Activated CD4-positive, alpha-beta T cell treated with anti-CD3 and anti-CD28 coated beads, Interleukin-2, amount 50 U/mL, for 24 hours (primary cell): ENCODE results near the gene CGB5.
"Not testable (repeated sequence)": the region's sequence is repeated elsewhere in the genome, so short reads cannot be mapped to it uniquely, and the experiment has no call there.

Experiments used
- DNase-seq, 2 donors: peaks; one replicate each; pipeline ENCODE4 v3.0.0-alpha.2; 2020; ENCODE audit warnings: low read depth in 1 of 2, low spot score in 1 of 2

The CGB5 gene

DNA sequence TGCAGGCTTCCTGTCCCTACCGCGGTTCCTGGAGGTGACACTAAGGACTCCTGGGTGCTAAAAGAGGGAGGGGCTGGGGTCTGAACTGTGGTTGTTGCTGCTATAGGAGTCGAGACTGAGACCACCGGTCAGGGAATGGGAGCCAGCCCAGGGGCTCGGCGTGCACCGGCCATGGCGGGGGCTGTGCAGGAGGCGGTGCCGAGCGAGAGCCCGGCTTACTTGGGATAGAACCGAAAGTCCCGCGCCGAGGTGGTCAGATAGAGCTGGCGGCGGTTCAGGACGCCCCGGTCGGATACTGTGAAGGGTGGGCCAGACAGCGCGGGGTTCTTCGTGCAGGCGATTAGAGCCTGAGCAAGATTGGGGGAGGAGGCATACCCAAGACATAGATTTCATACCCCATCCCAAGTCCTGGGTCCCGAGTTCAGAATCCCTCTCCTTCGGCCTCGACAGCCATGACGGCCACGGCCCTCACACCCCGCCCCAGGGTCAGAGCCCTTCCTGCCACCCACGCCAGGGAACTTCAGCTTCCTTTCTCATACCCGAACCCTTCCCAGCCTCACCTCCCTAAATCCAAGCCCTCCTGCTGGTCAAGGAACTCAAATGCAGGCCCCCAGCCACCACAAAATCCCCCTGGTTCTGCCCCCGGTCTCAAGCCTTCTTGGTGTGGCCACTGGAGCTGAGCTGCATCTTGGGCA lies 13.4 kb downstream of the CGB5 start:
- not testable (repeated sequence) for DNase-seq

DNA sequence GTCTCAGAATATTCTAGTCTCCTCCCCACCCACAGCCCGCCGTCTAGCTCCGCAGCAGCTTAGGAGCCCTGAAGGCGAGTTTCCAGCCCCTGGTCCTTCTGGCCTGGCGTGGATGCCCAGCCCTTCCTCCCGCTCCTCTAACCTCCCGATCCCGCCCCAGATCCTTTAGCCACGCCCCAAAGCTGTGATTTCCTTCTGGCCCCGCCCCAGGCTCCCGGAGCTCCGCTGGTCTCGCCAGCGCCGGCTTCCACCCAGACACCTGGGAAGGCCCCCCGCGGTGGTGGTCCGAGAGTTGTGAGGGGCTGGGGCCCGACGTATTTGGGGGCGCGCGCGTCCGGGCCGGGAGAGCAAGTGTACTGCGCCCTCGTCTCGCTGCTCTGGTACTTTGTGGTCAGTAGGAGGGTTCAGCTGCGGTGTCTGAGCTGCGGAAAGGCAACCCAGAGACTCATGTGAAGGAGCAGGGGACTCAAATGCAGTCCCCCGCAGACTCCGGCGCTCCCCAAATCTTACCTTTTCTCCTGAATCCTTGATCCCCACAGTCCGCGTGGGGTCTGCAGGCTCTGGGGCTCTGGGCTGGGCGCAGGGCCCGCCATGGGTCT lies 14.1 kb downstream of the CGB5 start, which contains the start of gene CGB7:
Gene CGB7, minus strand, starts transcription at position 114 of the 599 bp plus-strand sequence. CDS start 2,374 bp downstream, outside the sequence.
- DNase-seq = peak in 1 of 2 donors; percentile 27

DNA sequence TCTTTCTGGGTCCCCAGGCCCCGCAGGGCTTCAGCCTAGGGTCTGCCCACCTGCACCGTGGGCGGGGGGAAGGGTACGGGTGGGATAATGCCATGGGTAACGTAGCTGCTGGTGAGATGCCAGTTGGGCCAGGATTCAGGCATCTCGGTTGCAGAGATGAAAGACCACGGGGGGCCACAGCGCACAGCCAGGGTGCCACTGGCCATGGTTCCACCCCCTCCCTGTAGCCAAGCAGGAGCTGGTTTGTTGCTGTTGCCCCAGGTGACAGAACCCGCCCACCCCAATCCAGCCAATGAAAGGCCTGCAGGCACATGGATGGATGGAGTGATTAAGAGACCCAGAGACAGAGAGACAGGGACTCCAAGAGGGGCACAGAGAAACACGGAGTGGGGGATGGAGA lies 14.9 kb downstream of the CGB5 start:
- DNase-seq = no peak

DNA sequence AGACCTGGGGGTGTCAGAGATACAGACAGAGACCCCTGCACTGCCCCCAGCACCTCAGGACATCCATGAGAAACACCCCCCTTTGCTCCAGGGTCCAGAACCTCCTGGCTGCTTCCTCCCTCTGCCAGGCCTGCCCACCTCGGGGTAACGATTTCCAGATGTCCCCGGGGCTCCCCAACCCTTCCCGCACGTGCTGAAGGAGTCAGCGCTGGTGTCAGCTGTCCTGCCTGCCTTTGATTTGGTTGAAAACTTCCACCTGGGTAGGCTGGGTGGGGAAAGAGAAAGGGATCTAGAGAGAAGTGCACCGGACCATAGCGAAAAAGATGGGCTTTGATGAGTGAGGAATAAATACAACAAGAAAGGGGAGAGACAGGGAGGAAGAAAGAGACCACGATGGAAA lies 15.4 kb downstream of the CGB5 start:
- DNase-seq = no peak

DNA sequence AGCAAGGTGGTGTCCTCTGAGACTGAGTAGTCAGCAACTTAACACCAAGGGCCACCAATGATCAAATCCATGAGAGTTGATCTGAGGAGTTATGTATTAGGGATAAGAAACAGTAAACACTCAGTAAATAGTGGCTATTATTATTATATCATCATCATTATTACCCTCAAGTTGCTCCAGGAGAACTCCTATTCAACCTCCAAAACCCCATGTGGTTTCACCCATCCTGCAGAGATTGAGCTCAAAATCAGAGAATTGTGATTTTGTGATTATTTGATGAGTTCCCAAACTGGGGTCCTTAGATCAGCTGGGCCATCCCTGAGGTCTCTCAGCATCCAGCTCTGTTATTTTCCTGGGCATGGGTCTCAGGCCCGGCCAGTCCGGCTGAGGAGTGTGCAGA lies 17.4 kb downstream of the CGB5 start:
- DNase-seq = no peak

DNA sequence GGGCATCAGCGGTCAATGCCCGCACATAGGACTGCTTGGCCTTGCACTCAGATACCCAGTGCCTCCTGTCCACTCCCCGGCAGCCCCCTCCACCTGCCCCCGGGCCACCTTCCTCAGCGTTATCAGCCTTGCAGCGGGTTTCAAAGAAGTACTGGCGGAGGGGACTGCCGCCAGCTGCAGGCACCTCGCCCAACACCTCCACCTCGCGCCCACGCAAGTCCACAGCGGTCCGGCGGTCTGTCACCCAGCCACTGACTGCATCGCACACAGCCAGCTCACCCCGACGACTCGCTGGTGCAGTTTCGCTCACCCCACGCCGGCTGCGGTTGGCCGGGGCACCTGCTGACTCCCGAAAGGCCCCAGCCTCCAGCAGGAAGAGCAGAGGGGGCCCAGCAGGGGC lies 17.8 kb downstream of the CGB5 start:
- no peak for DNase-seq

DNA sequence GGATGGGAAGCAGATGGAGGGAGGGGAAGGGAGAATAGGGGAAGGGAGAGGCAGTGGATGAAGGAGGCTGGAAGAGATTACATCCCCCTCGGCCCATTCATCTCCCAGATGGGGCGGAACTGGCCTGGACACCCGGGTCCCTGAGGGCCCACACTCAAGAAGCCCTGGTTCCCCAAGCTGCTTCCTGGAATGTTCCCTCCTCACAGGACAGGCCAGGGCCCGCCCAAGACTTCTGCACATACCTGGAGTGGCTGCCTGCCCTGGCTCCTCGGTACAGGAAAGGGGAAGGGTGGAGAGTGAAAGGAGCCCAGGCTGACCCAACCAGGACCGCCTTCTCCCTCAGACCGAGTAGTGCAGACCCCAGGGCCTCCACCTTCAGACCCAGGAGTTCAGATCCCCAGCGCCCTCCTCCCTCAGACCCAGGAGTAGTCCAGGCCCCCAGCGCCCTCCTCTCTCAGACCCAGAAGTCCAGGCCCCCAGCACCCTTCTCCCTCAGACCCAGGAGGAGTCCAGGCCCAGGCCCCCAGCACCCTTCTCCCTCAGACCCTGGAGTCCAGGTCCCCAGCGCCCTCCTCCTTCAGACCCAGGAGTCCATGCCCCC lies 20.5 kb downstream of the CGB5 start:
- DNase-seq = no peak

DNA sequence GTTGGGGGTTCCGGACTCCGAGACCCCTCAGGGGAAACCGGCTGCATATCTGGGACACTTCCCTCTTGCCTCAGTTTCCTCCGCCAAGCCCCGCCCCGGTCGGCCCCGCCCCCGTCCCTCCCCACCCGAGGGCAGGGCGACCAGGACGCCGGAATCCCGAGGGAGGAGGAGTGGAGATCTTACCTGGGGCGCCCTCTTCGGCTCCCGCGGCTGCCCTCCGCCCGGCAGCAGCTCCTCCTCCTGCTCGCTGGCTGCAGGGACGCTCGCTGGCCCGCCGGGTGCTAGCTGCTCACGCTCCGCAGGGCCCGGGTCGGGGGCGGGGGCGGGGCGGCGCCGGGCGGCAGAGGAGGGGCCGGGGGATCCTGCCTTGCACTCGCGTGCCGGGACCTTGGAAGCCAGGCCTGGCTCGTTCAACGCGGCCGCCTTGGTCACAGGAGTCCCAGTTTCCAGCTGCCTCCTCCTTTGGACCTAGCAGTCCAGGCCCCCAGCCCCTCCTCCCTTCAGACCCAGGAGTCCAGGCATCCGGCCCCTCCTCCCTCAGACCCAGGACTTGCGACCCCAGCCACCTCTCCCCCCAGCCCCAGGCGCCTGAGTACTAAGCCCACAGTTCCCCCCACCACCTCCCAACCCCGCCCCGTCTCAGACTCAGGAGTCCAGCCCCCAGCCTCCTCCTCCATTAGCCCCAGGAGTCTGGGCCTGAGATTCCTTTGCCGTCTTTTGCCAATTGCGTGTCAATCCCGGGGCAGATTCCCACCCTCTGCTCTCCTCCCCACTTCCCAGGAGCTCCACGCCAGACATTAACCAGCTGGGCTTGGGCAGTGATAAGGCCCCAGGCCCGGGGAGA lies 21.3 kb downstream of the CGB5 start, which contains the start of gene NTF4:
Gene NTF4, minus strand, starts transcription at position 51 of the 844 bp plus-strand sequence. CDS start 2,821 bp downstream, outside the sequence.
- no peak for DNase-seq

DNA sequence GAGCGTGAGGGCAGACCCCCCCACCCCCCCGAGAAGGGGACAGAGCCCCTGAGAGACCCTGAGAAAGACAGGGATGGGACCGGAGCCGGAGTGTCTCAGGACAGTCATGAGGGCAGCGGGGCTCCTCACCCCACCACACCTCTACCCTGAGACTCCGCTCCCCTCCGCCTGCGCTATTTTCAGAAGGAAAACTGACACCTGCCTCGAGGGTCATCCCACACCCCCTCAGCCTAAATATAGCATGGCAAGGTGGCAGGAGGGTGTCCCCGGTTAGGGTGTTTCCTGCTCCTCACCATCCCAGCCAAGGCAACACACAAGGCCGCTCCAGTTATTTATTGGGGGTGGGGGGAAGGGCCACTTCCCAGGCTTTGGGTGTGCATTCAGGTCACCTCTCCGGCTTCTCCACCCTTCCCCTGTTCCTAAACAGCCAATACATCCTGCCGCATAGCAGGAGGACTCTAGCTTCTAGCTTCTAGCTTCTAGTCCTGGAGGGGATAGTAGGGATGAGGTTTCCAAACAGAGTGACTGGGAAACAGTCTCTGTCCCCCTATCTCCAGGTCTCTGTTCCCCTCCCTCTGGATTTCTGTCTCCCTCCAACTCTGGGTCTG lies 22.4 kb downstream of the CGB5 start:
- no peak for DNase-seq

DNA sequence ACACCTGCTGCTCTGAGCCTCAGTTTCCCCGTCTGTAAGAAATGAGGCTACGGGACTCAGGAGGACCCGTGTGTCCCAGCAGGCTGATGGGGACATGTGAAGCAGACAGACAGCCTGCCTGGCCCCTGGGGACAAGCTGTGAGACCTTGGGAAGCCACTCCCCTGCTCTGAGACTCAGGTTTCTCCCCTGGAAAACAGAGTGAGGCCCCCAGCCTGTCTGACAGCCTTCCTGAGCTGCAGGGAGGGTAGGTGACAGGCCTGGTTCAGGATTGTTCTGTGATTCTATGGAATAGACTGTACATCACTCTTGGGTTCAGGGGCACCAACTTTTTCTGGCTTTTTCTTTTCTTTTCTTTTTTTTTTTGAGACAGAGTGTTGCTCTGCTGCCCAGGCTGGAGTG lies 23.9 kb downstream of the CGB5 start:
- no peak for DNase-seq

DNA sequence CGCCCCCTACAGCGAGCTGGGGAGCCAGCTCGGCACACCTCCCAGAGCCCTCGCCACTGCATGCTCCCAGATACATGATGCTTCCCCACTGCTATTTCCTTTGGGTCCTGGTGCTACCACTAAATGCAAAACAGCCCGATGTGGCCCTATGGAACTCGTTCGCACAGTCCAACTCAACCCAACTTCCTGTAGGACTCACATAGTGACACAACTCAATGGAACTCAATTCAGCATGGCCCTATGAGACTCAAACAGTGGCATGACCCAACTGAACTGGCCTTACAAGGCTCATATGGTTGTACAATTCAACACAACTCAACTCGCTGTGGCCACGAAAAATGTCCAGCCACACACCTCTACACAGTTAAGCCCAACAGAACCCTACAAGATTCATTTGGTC lies 25.4 kb downstream of the CGB5 start:
- DNase-seq = no peak

DNA sequence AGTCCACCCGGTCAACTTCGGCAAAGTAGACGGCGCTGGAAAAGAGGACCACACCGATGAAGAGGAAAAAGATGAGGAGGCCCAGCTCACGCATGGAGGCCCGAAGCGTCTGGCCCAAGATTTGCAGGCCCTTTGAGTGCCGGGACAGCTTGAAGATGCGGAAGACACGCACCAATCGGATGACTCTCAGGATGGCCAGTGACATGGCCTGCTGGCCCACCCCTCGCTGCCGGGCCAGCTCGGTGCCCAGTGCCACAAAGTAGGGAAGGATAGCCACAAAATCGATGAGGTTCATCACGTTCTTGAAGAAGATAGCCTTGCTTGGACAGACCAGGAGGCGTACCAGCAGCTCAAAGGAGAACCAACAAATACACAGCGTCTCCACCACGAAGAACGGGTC lies 26.8 kb downstream of the CGB5 start:
- no peak for DNase-seq

DNA sequence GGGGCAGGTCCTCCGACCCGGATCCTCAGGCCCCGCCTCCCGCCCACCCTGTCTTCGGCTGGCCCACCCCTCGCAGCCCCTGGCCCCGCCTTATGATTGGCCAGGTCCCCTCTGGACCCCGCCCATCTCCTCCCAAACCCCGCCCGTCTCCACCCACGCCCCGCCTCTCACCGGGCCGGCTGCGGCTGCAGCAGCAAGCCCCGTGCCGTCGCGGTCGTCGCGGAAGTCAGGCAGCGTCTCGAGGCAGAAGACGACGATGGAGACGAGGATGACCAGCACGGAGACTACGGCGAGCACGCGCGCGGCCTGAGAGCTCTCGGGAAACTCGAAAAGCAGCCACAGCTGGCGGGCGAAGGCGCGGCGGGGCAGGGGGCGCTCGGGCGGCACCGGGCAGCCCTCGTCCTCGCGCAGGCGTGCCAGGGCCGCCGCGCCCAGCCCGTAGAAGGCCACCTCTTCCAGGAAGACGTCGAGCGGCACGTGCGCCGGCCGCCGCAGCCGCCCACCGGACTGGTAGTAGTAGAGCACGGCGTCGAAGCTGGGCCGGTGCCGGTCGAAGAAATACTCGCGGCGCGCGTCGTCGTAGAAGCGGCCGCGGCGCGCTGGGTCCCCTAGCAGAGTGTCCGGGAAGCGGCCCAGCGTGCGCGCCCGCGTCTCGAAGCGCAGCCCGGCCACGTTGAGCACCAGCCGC lies 28.4 kb downstream of the CGB5 start:
- no peak for DNase-seq

DNA sequence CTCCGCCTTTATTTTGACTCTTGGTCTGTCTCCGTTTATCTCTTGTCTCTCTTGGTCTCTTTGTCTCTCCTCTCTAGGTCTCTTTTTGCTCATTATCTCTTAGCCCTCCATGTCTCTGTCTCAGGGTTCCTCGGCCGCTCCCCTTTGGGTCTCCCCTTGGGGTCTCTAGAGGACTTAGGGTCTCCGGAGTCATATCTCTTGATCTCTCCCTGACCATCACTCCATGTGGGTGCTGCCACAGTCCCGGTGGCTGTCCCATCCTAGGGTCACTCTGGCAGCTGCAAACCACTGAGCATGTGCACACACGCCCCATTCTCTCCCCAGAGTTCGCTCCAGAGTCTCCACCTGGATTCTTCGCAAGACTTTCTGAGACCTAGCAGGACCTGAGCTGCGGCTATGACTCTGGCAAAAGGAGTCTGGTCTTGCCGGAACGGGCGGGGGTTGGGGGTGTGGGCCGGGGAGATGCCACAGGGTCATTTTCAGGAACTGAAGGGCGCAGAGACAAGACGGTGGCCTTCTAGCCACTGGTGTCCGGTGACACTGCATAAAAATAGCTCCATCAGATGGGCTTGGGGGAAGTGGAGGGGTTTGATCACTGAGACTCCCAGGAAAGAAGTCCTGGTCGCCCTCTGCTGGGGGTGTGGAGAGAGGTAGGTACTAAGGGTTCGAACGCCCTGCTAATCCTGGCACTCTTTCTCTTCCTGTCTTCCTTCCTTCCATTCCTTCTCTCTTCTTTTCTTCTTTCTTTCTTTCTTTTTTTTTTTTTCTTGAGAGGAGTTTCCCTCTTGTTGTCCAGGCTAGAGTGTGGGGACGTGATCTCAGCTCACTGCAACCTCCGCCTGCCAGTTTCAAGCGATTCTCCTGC lies 30.1 kb downstream of the CGB5 start:
- no peak for DNase-seq

DNA sequence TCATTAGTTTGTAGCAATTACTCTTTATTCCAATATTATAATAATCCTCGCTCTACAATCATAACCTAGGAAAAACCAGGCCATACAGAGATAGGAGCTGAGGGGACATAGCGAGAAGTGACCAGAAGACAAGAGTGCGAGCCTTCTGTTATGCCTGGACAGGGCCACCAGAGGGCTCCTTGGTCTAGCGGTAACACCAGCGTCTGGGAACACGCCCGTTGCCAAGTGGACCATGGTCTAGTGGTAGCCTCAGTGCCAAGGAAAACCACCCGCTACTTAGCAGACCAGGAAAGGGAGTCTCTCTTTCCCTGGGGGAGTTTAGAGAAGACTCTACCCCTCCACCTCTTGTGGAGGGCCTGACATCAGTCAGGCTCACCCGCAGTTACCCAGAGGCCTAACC lies 31.2 kb downstream of the CGB5 start:
- DNase-seq = not testable (repeated sequence)

DNA sequence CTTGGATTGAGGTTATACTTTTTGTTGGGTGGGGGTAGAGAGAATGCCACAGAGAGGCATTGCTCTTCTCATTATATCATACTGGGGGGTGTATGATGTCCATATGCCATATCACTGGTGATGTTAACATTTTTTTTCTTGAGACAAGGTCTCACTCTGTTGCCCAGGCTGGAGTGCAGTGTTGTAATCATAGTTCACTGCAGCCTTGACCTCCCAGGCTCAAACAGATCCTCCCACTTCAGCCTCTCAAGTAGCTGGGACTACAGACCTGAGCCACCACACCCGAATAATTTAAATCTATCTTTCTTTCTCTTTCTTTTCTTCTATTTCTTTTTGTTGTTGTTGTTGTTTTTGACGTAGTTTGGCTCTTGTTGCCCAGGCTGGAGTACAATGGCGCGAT lies 36.7 kb downstream of the CGB5 start:
- DNase-seq = no peak

DNA sequence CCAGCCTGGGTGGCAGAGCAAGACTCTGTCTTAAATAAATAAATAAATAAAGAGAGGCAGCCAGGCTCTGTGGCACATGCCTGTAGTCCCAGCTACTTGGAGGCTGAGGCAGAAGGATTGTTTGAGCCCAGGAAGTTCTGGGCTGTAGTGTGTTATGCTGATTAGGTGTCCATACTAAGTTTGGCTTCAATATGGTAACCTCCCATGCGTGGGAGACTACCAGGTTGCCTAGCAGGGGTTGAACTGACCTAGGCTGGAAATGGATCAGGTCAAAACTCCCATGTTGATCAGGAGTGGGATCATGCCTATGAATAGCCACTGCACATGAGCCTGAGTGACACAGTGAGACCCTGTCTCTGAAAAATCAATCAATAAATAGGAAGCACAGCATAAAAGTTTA lies 37.6 kb downstream of the CGB5 start:
- DNase-seq = no peak

DNA sequence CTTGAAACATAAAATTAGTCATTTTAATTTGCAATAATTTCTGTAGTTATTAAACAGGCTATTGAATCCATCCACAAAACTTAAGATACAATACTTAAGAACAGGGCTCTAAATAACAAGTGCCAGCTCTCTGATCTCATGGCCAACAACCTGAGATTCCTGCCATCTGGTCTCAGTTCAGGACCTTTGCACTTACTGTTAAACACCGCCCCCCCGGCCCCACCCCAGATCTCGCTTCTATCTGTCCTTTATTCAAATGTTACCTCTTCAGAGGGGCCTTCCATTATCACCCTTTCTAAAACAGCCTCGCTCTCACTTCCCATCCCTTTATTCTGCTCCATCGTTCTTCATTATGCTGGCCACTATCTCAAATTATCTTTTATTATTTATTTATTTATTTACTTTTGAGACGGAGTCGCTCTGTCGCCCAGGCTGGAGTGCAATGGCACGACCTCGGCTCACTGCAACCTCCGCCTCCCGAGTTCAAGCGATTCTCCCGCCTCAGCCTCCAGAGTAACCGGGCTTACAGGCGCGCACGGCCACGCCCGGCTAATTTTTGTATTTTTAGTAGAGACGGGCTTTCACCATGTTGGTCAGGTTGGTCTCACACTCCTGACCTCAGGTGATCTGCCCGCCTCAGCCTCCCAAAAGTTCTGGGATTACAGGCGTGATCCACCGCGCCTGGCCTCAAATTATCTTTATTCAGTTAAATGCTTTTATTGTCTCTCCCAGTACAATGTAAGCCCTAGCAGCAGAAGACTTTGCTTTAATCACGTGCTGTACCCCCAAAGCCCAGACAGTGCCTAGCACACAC lies 40.8 kb downstream of the CGB5 start:
- no peak for DNase-seq
